ENCODE data around the gene NENF.

Gene NENF

GRCh38 chr1:212481438-212481767, 48.7 kb downstream of the NENF start:
- no peak for DNase-seq (ENCODE audit: low read depth)
- H3K4me3 ChIP-seq (replicated peaks; ENCODE audit: low read depth, low read length) = no peak overlapping the region
- no peak for TF ChIP-seq CTCF (IDR thresholded peaks at IDR 0.05; ENCODE audit: low read length, missing control alignments)

GRCh38 chr1:212482006-212482636, 49.4 kb downstream of the NENF start:
- no peak for TF ChIP-seq CTCF (IDR thresholded peaks at IDR 0.05; ENCODE audit: low read length, missing control alignments)
- H3K4me3 ChIP-seq (replicated peaks; ENCODE audit: low read depth, low read length) = no peak overlapping the region
- DNase-seq (ENCODE audit: low read depth) = no peak

- H3K4me3 ChIP-seq (replicated peaks; ENCODE audit: low read depth, low read length) = no peak overlapping the region
Measured at GRCh38 chr1:212482637-212483441, 50.1 kb downstream of the NENF start.

GRCh38 chr1:212484701-212485570, 52.2 kb downstream of the NENF start:
- no peak for TF ChIP-seq CTCF (IDR thresholded peaks at IDR 0.05; ENCODE audit: low read length, missing control alignments)
- no peak for DNase-seq (ENCODE audit: low read depth)

More at GRCh38 chr1:212482637-212483441, 50.1 kb downstream of the NENF start:
- no peak for DNase-seq (ENCODE audit: low read depth)
- TF ChIP-seq CTCF (IDR thresholded peaks at IDR 0.05; ENCODE audit: low read length, missing control alignments) = no peak

GRCh38 chr1:212485571-212485912, 52.8 kb downstream of the NENF start:
- no peak overlapping the region for H3K4me3 ChIP-seq (replicated peaks; ENCODE audit: low read depth, low read length)
- DNase-seq (ENCODE audit: low read depth) = no peak
- TF ChIP-seq CTCF (IDR thresholded peaks at IDR 0.05; ENCODE audit: low read length, missing control alignments) = no peak

More at GRCh38 chr1:212484701-212485570, 52.2 kb downstream of the NENF start:
- no peak overlapping the region for H3K4me3 ChIP-seq (replicated peaks; ENCODE audit: low read depth, low read length)

- DNase-seq (ENCODE audit: low read depth) = peak; percentile 96
- H3K4me3 ChIP-seq (replicated peaks; ENCODE audit: low read depth, low read length) = no peak overlapping the region
- TF ChIP-seq CTCF (IDR thresholded peaks at IDR 0.05; ENCODE audit: low read length, missing control alignments) = no peak
Measured at GRCh38 chr1:212485913-212486618, 53.3 kb downstream of the NENF start.
